Activated naive CD8-positive, alpha-beta T cell treated with anti-CD3 and anti-CD28 coated beads, Interleukin-2, amount 50 U/mL, for 24 hours (primary cell): Measurements from ENCODE around the gene ARID1B.
"Not testable (repeated sequence)": the region's sequence is repeated elsewhere in the genome, so short reads cannot be mapped to it uniquely, and the experiment has no call there.

Experiments used
- ATAC-seq: fragments of 150-1000 bp; cut with Tn5 transposase; one replicate; pipeline ENCODE4 v1.10.0; 2021
- DNase-seq: peaks from one replicate; pipeline ENCODE4 v3.0.0; 2021
- H3K27ac Mint-ChIP-seq: one replicate; pipeline ENCODE4 v1.8.0; 2021; ENCODE audit warnings: mild to moderate bottlenecking, mixed read lengths
- H3K27me3 Mint-ChIP-seq: one replicate; pipeline ENCODE4 v1.8.0; 2021; ENCODE audit warnings: mixed read lengths
- H3K36me3 Mint-ChIP-seq: one replicate; pipeline ENCODE4 v1.8.0; 2021; ENCODE audit warnings: low read depth, mixed read lengths
- H3K4me1 Mint-ChIP-seq: one replicate; pipeline ENCODE4 v1.8.0; 2021; ENCODE audit warnings: mixed read lengths
- H3K4me3 Mint-ChIP-seq: one replicate; pipeline ENCODE4 v1.8.0; 2021; ENCODE audit warnings: mild to moderate bottlenecking, moderate library complexity, mixed read lengths
- H3K9me3 Mint-ChIP-seq: one replicate; pipeline ENCODE4 v1.8.0; 2021; ENCODE audit warnings: mixed read lengths

The ARID1B gene

DNA sequence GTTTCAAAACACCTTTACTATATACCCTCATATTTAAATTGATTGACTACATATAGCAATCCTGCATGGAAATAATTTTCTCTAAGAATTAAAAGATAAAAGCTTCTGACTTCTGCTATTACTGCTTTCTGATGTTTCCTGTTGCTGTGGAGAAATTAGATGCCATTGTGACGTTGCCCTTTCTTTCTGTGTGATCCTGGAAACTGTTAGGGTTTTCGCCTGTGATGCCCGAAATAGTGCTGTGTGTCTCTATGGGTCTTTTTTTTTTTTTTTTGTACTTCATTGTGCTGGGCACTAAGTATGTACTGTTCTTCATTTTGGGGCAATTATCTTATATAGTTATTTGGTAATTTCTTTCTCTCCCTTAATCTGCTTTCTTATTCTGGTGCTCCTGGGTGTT lies 205.0 kb downstream of the ARID1B start:
- no peak for DNase-seq
- Mint-ChIP-seq H3K9me3 (no peaks in the 10 kb centered on the region), H3K4me3 (no peak overlapping the region), H3K27me3 (no peaks in the 10 kb centered on the region), H3K36me3 (no peaks in the 10 kb centered on the region), H3K4me1 (peaks cover 85% of the 10 kb centered on the region), H3K27ac (no peak overlapping the region)
- no peak for ATAC-seq

DNA sequence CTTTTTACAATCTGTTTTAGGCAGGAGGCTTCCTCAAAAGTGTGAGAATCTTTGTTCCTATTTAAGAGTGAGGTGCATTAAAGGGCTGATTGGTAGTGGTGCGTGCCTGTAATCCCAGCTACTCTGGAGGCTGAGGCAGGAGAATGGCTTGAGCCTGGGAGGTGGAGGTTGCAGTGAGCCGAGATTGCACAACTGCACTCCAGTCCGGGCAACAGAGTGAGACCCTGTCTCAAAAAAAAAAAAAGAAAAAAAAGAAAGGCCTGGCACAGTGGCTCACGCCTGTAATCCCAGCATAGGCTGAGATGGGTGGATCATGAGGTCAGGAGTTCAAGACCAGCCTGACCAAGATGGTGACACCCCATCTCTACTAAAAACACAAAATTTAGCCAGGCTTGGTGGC lies 205.7 kb downstream of the ARID1B start:
- peak overlapping the region; percentile 34 for H3K27ac Mint-ChIP-seq
- H3K4me1 Mint-ChIP-seq = peaks cover 82% of the 10 kb centered on the region
- DNase-seq, H3K4me3 Mint-ChIP-seq, H3K36me3 Mint-ChIP-seq, H3K9me3 Mint-ChIP-seq, ATAC-seq, H3K27me3 Mint-ChIP-seq: not testable (repeated sequence)

DNA sequence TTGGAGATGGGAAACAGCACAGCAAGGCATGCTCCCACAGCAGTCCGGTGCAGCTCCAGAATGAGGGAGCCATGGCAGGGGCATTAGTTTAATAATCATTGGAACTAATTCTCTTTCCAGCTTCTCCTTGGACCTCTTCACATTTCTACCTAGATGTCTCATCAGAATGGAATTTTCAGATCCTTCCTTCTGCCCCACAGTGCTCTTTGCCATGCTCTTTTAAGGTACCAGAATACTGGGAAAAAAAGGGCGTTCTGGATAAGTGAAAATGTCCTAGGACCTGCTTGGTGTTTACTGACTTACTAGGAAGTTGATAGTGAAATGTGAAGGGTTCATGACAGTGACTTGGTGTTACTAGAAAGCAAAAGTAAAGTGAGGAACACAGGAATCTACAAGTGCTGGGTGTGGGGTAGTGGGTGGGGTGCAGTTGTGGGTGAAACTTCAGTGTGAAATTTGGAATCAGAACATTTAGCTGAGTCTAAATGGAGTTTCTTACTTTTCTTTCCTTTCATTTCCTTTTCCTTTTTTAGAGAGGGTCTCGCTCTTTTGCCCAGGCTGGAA lies 207.1 kb downstream of the ARID1B start:
- Mint-ChIP-seq H3K4me1 (peaks cover 82% of the 10 kb centered on the region), H3K27ac (peak overlapping the region; percentile 1), H3K27me3 (no peaks in the 10 kb centered on the region), H3K36me3 (no peaks in the 10 kb centered on the region), H3K4me3 (no peak overlapping the region), H3K9me3 (no peaks in the 10 kb centered on the region)
- ATAC-seq (peak; percentile 59), DNase-seq (no peak)

DNA sequence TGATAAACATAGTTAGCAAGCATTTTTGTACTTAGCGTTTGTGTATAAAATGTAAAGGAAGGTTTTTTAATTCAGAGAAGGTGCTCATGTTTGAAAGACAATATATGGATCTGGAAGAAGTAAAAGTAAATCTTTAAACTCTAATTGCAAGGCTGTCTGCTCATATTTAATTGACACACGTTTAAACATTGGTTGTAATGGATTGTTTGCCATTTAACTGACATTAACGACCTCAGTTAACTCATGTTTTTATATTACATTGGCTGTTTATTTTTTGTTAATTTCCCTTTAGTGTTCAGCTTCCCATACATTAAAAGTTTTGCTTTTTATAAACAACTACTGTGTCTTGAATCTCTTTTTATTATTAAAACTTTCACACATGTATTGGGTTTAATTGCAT lies 208.1 kb downstream of the ARID1B start:
- no peak overlapping the region for H3K27ac Mint-ChIP-seq
- DNase-seq (no peak), ATAC-seq (no peak)
- no peaks in the 10 kb centered on the region for H3K9me3 Mint-ChIP-seq
- no peak overlapping the region for H3K4me3 Mint-ChIP-seq
- H3K27me3 Mint-ChIP-seq = no peaks in the 10 kb centered on the region
- peaks cover 80% of the 10 kb centered on the region for H3K4me1 Mint-ChIP-seq
- no peaks in the 10 kb centered on the region for H3K36me3 Mint-ChIP-seq

DNA sequence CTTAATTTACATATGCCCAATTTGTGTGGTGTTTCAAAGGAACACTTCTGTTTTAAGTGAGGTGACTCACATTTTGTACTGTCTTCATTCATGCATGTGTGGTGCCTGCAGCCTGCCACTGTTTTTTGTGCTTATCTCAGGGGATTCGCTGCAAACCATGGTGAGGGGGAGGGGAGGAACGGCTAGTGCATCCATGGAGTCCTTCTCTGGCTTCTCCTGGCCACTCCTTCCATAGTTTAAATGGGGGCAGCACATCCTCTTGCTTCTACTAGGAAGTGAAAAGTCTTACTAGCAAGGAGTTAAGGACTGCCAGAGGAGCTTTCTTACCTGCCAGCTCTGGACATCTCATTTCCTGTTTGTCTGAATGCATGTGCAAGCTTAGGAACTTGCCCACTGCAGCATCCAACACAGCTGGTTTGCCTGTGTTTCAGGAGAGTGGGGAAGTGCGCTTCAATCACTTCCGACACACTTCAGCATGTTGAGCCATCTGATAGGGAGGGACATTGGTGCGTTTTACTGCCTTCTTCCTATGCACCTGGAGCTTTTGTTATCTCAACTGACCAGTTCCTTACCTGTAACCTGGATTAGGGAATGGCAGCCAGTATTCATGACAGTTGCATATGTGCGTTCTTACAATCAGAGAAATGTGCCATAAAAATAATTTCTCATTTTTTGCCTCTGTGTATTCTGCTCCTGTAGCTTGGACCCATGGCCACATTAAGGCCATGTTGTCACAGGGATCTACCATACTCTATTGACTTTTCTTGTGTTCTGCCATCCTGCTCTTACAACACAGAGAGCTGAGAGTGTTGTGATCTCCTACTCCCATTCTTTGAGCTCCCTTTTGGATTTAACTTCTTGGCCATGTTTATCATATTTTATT lies 211.3 kb downstream of the ARID1B start:
- DNase-seq (peak; percentile 15), ATAC-seq (peak; percentile 65)
- H3K4me1 Mint-ChIP-seq = peaks cover 61% of the 10 kb centered on the region

DNA sequence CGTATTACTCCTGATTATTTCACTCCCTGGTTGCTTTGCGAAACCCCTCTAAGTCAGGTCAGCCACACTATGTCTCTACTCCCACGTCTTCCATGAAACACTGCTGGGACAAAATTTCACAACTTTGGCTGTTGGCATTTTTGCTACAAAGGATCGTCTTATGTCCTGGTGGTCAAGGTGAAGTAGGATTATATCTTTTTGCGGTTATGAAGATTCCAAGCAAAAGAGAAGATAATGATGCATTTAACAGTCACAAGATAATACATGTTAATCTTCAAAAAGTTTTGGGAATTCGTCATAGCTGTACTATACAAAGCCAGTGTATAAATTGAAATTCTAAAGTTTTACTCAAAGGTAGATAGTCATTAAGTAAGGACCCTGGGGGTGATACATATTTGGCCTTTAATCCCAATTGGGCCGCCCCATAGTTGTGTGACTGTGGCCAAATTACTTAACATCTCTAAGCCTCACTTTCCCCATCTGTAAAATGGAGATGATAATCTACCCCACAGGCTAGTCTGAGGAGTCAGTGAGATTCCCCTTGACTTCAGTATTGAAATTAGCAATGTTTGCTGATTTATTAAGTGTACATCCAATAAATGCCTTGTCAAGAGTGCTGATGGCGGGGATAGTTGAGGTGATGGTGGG lies 212.1 kb downstream of the ARID1B start:
- no peaks in the 10 kb centered on the region for H3K9me3 Mint-ChIP-seq
- H3K4me1 Mint-ChIP-seq = peaks cover 53% of the 10 kb centered on the region
- ATAC-seq = no peak
- H3K36me3 Mint-ChIP-seq = no peaks in the 10 kb centered on the region
- no peak overlapping the region for H3K4me3 Mint-ChIP-seq
- DNase-seq = no peak
- H3K27ac Mint-ChIP-seq = no peak overlapping the region
- no peaks in the 10 kb centered on the region for H3K27me3 Mint-ChIP-seq

More for the DNA sequence above, 211.3 kb downstream of the ARID1B start:
- Mint-ChIP-seq H3K9me3 (no peaks in the 10 kb centered on the region), H3K27ac (peak overlapping the region; percentile 44), H3K27me3 (no peaks in the 10 kb centered on the region), H3K4me3 (no peak overlapping the region), H3K36me3 (no peaks in the 10 kb centered on the region)

DNA sequence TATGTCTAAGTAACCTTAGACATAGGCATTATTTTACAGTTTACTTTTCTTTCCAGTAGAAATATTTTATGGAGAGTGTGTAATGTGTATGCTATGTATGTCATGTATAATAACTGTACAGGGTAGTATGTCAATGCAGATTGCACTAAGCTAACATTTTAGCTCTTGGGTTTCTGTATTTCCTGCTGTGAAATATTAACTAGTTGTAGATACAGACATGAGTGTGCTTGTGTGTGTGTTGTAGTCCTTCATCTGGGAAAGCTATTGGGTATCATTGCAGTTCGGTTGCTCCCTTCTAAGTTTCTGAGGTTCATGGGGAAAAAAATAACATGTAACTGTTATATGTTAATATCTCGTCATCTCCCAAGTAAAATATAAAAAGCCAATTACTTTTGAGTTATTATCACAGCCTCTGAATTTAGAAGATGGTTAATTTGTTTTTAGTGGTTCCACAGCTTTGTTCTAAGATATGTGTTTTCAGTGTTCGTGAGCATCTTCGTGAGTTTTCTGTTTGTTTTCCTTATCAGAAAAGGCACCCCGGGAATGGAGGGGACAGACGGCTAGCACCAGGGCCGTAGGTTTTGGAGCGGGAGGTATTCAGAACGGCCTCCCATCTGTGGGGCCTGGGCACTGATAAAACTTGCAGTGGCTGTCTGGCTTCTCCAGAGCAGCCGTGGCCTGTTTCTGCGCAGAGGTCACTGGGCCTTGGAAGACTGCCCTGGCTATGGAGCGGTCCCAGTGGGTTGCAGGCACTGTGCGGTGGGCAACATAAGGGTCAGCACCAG lies 215.0 kb downstream of the ARID1B start:
- no peak for ATAC-seq
- peaks cover 41% of the 10 kb centered on the region for H3K4me1 Mint-ChIP-seq
- no peaks in the 10 kb centered on the region for H3K9me3 Mint-ChIP-seq
- H3K27ac Mint-ChIP-seq = no peak overlapping the region
- DNase-seq = no peak
- H3K4me3 Mint-ChIP-seq = no peak overlapping the region
- peaks cover 1% of the 10 kb centered on the region for H3K36me3 Mint-ChIP-seq
- H3K27me3 Mint-ChIP-seq = no peaks in the 10 kb centered on the region

DNA sequence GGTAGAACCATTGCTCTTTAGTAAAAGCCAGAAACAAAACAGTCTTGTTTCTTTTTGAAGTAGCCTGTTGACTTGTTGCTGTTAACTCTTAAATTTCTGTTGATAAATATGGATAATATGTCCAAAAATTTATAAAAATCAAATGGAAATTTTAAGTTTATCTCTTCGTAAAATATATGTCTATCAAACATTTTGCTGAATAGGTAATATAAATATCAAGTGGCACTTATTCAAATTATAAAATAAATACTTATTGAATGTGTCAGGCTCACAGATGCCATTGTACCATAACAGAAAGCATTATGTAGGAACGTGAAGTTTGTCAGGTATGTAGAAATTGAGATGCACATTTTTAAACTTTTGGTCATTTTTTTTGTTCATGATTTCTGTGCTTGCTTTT lies 216.5 kb downstream of the ARID1B start:
- H3K36me3 Mint-ChIP-seq = peaks cover 2% of the 10 kb centered on the region
- no peaks in the 10 kb centered on the region for H3K27me3 Mint-ChIP-seq
- no peak overlapping the region for H3K27ac Mint-ChIP-seq
- no peak overlapping the region for H3K4me3 Mint-ChIP-seq
- ATAC-seq (no peak), DNase-seq (no peak)
- H3K9me3 Mint-ChIP-seq = no peaks in the 10 kb centered on the region
- peaks cover 32% of the 10 kb centered on the region for H3K4me1 Mint-ChIP-seq

DNA sequence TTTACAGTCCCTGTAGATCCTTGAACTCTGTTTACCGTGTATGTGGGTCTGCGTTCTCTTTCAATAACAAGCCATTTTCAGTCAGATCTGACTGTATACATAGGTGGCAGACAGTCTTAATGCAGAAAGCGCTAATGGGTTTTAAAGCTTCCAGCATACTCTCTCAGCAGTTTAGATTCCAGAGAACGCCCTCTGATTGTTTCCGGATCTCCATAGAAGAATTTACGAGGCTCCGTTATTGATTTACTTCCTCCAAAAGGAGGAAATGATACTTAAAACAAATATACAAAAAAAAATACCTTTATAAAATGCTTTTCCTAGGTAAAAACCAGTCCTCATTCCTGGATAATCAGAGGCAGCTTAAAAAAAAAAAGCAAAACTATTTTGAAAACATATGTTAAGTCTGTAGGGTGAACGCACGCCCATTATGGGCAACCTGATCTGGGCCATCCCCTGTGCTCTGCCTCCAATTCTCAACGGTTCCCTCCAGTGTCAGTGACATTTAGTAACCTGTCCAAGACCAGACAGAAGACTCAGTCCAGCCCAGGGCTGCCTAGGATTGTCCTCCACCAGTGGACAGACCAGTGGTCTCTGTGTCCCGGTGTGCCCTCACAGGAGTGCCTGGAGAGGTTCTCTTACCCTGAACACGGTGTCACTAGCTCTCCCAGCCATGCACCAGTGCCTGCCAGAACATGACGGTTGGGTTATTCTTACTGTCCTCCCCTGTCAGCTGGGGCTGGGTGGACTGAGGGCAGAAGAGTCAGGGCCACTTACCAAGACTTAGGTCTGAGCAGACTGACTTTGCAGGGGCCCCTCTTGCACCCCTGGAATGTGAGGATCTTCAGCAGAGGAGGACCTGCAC lies 217.3 kb downstream of the ARID1B start:
- Mint-ChIP-seq H3K9me3 (no peaks in the 10 kb centered on the region), H3K4me3 (no peak overlapping the region), H3K4me1 (peaks cover 26% of the 10 kb centered on the region), H3K36me3 (peaks cover 2% of the 10 kb centered on the region), H3K27ac (no peak overlapping the region), H3K27me3 (no peaks in the 10 kb centered on the region)
- DNase-seq (no peak), ATAC-seq (no peak)

DNA sequence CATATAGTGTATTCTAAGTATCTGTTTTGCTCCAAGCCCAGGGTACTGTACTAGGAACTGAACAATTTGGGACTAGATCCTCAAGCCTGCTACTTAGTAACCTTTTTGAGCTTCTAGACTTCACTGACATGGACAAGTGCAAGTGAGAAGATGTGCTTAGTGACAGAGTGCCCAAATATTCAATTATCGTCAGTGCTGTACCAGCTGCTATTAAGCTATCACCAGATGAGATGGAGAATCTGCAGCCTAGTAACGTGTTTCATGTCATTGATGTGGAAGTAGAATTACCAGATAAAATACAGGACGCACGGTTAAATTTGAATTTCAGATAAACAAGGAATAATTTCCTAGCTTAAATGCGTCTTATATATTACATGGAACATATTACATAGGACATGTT lies 218.3 kb downstream of the ARID1B start:
- H3K4me1 Mint-ChIP-seq = peaks cover 23% of the 10 kb centered on the region
- no peak for DNase-seq
- no peak for ATAC-seq
- no peak overlapping the region for H3K27ac Mint-ChIP-seq
- no peaks in the 10 kb centered on the region for H3K9me3 Mint-ChIP-seq
- H3K27me3 Mint-ChIP-seq = no peaks in the 10 kb centered on the region
- H3K36me3 Mint-ChIP-seq = peaks cover 2% of the 10 kb centered on the region
- no peak overlapping the region for H3K4me3 Mint-ChIP-seq

DNA sequence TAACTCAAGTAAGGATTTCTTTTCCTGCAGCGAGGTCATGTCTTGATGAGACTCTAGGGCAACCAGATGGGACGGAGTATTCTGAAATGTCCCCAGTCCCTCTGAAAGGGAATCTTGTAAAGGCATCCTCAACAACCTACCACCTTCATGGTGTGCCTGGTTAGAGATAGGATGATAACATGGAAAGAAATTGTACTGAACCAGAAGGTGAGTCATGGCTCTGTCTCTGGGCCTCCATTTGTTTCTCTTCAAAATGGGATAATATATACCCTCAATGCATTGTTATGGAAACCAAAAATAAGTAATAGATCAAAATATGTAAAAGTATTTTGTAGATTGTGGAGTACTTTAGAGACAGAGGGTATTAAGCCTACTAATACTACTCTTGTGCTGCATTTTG lies 219.1 kb downstream of the ARID1B start:
- DNase-seq = no peak

DNA sequence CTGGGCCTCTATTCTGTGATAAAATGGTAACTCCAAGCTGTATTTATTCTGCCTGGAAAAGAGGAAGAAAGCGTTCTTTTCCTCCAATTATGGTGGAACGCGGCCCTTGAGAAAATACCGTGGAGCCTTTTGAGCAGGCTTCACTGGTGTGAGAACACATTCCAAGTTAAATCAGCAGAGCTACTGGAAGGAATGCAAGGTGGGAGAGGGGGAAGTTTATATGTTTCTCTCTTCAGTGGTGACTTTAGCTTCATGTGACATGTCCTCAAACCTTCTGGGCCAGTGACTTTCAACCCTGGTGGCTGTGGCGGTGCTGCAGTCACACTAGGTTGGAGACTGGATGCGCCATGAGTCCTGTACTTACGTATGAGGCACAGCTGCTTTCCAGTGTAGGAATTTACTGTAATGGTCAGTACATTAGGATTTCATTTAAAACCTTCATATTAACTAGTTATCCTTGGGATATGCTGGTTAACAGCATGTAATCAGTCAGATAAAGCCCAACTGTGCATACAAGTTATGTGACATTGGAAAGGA lies 221.7 kb downstream of the ARID1B start:
- Mint-ChIP-seq H3K4me1 (peaks cover 19% of the 10 kb centered on the region), H3K4me3 (no peak overlapping the region), H3K27me3 (no peaks in the 10 kb centered on the region), H3K9me3 (no peaks in the 10 kb centered on the region), H3K27ac (no peak overlapping the region), H3K36me3 (peaks cover 2% of the 10 kb centered on the region)
- DNase-seq (no peak), ATAC-seq (no peak)

More for the DNA sequence above, 219.1 kb downstream of the ARID1B start:
- ATAC-seq = peak; percentile 68
- Mint-ChIP-seq H3K9me3 (no peaks in the 10 kb centered on the region), H3K36me3 (peaks cover 2% of the 10 kb centered on the region), H3K4me3 (no peak overlapping the region), H3K4me1 (peaks cover 22% of the 10 kb centered on the region), H3K27me3 (no peaks in the 10 kb centered on the region), H3K27ac (no peak overlapping the region)

DNA sequence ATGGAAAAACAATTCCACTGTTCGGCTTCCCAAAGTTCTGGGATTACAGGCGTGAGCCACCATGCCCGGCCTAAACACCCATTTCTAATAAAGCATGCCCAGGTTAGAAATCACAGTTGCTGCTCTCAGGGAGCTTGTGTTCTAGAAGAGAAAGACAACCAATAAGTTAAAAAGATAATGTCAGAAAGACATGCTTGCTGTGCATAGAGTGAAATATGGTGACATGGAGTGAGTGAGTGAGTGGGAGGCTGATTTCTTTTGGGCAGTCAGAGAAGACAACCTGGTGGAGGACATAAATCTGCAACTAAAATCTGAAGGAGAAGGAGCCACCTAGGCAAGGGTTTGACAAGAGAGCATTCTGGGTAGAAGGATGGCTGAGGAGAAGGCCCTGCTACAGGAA lies 222.6 kb downstream of the ARID1B start:
- Mint-ChIP-seq H3K4me1 (peaks cover 23% of the 10 kb centered on the region), H3K27me3 (no peaks in the 10 kb centered on the region), H3K4me3 (no peak overlapping the region), H3K36me3 (peaks cover 5% of the 10 kb centered on the region), H3K27ac (no peak overlapping the region), H3K9me3 (no peaks in the 10 kb centered on the region)
- ATAC-seq (no peak), DNase-seq (no peak)
